ENCODE results near the gene GPR158. TPM values are rescaled to one million over a fixed set of nuclear protein-coding genes. Genes with fewer than 3 reads are reported as not detected.
A peak's percentile ranks its signal among the peaks of the same experiment; 100 is the strongest.

The GPR158 gene
- total and polyA plus RNA-seq, 4 experiments from 2014 or later, result not detected

- no peaks in the 10 kb centered on the region for H3K4me1 ChIP-seq (ENCODE audit: insufficient read depth, low read length)
- ChIA-PET CTCF (ENCODE audit: partially characterized antibody) (no interaction called here), POLR2A (ENCODE audit: partially characterized antibody) (no interaction called here)
- Mint-ChIP-seq H3K27ac (no peak overlapping the region), H3K4me3 (no peak overlapping the region), H3K27me3 (peaks cover 0 to 5% of the 10 kb centered on the region in 2 donors), H3K4me1 (peaks cover 0 to 2% (median 0%) of the 10 kb centered on the region in 4 donors), H3K9me3 (peaks cover 0 to 5% (median 1%) of the 10 kb centered on the region in 8 donors), H3K36me3 (no peaks in the 10 kb centered on the region)
- no peaks in the 10 kb centered on the region for H3K9me3 ChIP-seq (ENCODE audit: control insufficient read depth in 1 of 2, low read length in 2 of 2)
- H3K4me3 ChIP-seq (ENCODE audit: low read length in 2 of 2), result no peak overlapping the region
- H3K36me3 ChIP-seq (ENCODE audit: insufficient read depth, low read length), result no peaks in the 10 kb centered on the region
- DNase-seq, result no peak
- intact Hi-C loops (cut with micrococcal nuclease), result no loop called here
- no peak overlapping the region for H3K27ac ChIP-seq (ENCODE audit: low read depth, low read length)
- no peaks in the 10 kb centered on the region for H3K27me3 ChIP-seq (ENCODE audit: insufficient read depth, low read length)
These were observed 32.1 kb downstream of the GPR158 start for GRCh38 chr10:25206693-25207414.

- H3K4me3 ChIP-seq (ENCODE audit: low read length in 2 of 2), result no peak overlapping the region
- Mint-ChIP-seq H3K4me3 (no peak overlapping the region), H3K36me3 (no peaks in the 10 kb centered on the region), H3K9me3 (peaks cover 0 to 7% (median 0%) of the 10 kb centered on the region in 8 donors), H3K27me3 (peaks cover 0 to 5% of the 10 kb centered on the region in 2 donors), H3K4me1 (peaks cover 0 to 2% (median 0%) of the 10 kb centered on the region in 4 donors), H3K27ac (no peak overlapping the region)
- intact Hi-C loops (cut with micrococcal nuclease), result no loop called here
- H3K36me3 ChIP-seq (ENCODE audit: insufficient read depth, low read length), result no peaks in the 10 kb centered on the region
- DNase-seq, result no peak
- no peaks in the 10 kb centered on the region for H3K4me1 ChIP-seq (ENCODE audit: insufficient read depth, low read length)
- H3K9me3 ChIP-seq (ENCODE audit: control insufficient read depth in 1 of 2, low read length in 2 of 2), result no peaks in the 10 kb centered on the region
- no peaks in the 10 kb centered on the region for H3K27me3 ChIP-seq (ENCODE audit: insufficient read depth, low read length)
- POLR2A ChIA-PET (ENCODE audit: partially characterized antibody), result no interaction called here
- H3K27ac ChIP-seq (ENCODE audit: low read depth, low read length), result no peak overlapping the region
- CTCF ChIA-PET (ENCODE audit: partially characterized antibody), result no interaction called here
These were observed 34.8 kb downstream of the GPR158 start for GRCh38 chr10:25209618-25210017.

GRCh38 chr10:25210265-25210664 is 35.5 kb downstream of the GPR158 start:
- Histone ChIP-seq H3K4me1 (ENCODE audit: insufficient read depth, low read length) (no peaks in the 10 kb centered on the region), H3K27ac (ENCODE audit: low read depth, low read length) (no peak overlapping the region), H3K36me3 (ENCODE audit: insufficient read depth, low read length) (no peaks in the 10 kb centered on the region), H3K9me3 (ENCODE audit: control insufficient read depth in 1 of 2, low read length in 2 of 2) (no peaks in the 10 kb centered on the region), H3K27me3 (ENCODE audit: insufficient read depth, low read length) (no peaks in the 10 kb centered on the region), H3K4me3 (ENCODE audit: low read length in 2 of 2) (no peak overlapping the region)
- DNase-seq, result no peak
- no peaks in the 10 kb centered on the region for H3K36me3 Mint-ChIP-seq
- no peak overlapping the region for H3K4me3 Mint-ChIP-seq
- H3K4me1 Mint-ChIP-seq, result peaks cover 0 to 2% (median 0%) of the 10 kb centered on the region in 4 donors
- POLR2A ChIA-PET (ENCODE audit: partially characterized antibody), result no interaction called here
- peaks cover 0 to 5% of the 10 kb centered on the region in 2 donors for H3K27me3 Mint-ChIP-seq
- intact Hi-C loops (cut with micrococcal nuclease), result no loop called here
- CTCF ChIA-PET (ENCODE audit: partially characterized antibody), result no interaction called here
- H3K27ac Mint-ChIP-seq, result no peak overlapping the region
- H3K9me3 Mint-ChIP-seq, result peaks cover 0 to 7% (median 0%) of the 10 kb centered on the region in 8 donors

- no peaks in the 10 kb centered on the region for H3K36me3 ChIP-seq (ENCODE audit: insufficient read depth, low read length)
- ChIA-PET POLR2A (ENCODE audit: partially characterized antibody) (no interaction called here), CTCF (ENCODE audit: partially characterized antibody) (no interaction called here)
- Mint-ChIP-seq H3K9me3 (peaks cover 0 to 1% (median 0%) of the 10 kb centered on the region in 8 donors), H3K36me3 (no peaks in the 10 kb centered on the region), H3K27me3 (peaks cover 0 to 2% of the 10 kb centered on the region in 2 donors), H3K27ac (no peak overlapping the region), H3K4me3 (no peak overlapping the region), H3K4me1 (no peaks in the 10 kb centered on the region)
- H3K27me3 ChIP-seq (ENCODE audit: insufficient read depth, low read length), result no peaks in the 10 kb centered on the region
- H3K9me3 ChIP-seq (ENCODE audit: control insufficient read depth in 1 of 2, low read length in 2 of 2), result no peaks in the 10 kb centered on the region
- H3K27ac ChIP-seq (ENCODE audit: low read depth, low read length), result no peak overlapping the region
- H3K4me1 ChIP-seq (ENCODE audit: insufficient read depth, low read length), result no peaks in the 10 kb centered on the region
- intact Hi-C loops (cut with micrococcal nuclease), result no loop called here
- DNase-seq, result no peak
- H3K4me3 ChIP-seq (ENCODE audit: low read length in 2 of 2), result no peak overlapping the region
These were observed 45.4 kb downstream of the GPR158 start for GRCh38 chr10:25220156-25220555.

- Histone ChIP-seq H3K36me3 (ENCODE audit: insufficient read depth, low read length) (no peaks in the 10 kb centered on the region), H3K4me3 (ENCODE audit: low read length in 2 of 2) (no peak overlapping the region), H3K27ac (ENCODE audit: low read depth, low read length) (no peak overlapping the region), H3K4me1 (ENCODE audit: insufficient read depth, low read length) (no peaks in the 10 kb centered on the region), H3K9me3 (ENCODE audit: control insufficient read depth in 1 of 2, low read length in 2 of 2) (no peaks in the 10 kb centered on the region), H3K27me3 (ENCODE audit: insufficient read depth, low read length) (no peaks in the 10 kb centered on the region)
- DNase-seq, result no peak
- Mint-ChIP-seq H3K9me3 (no peaks in the 10 kb centered on the region), H3K27me3 (no peaks in the 10 kb centered on the region), H3K27ac (no peak overlapping the region), H3K4me3 (no peak overlapping the region), H3K36me3 (no peaks in the 10 kb centered on the region), H3K4me1 (no peaks in the 10 kb centered on the region)
- intact Hi-C loops (cut with micrococcal nuclease), result no loop called here
- ChIA-PET CTCF (ENCODE audit: partially characterized antibody) (no interaction called here), POLR2A (ENCODE audit: partially characterized antibody) (no interaction called here)
These were observed 47.4 kb downstream of the GPR158 start for GRCh38 chr10:25222085-25222660.

GRCh38 chr10:25226775-25227682 is 52.2 kb downstream of the GPR158 start:
- ChIA-PET POLR2A (ENCODE audit: partially characterized antibody) (interaction anchor here (0.9 kb wide), 1 partner anchor 584 kb away, joined by 3 read pairs; no protein-coding TSS in a partner anchor), CTCF (ENCODE audit: partially characterized antibody) (interaction anchor here (1.3 kb wide), 1 partner anchor 584 kb away, joined by 3 read pairs; no protein-coding TSS in a partner anchor)
- Histone ChIP-seq H3K4me1 (ENCODE audit: insufficient read depth, low read length) (no peaks in the 10 kb centered on the region), H3K36me3 (ENCODE audit: insufficient read depth, low read length) (no peaks in the 10 kb centered on the region), H3K27ac (ENCODE audit: low read depth, low read length) (no peak overlapping the region), H3K9me3 (ENCODE audit: control insufficient read depth in 1 of 2, low read length in 2 of 2) (no peaks in the 10 kb centered on the region), H3K4me3 (ENCODE audit: low read length in 2 of 2) (no peak overlapping the region), H3K27me3 (ENCODE audit: insufficient read depth, low read length) (no peaks in the 10 kb centered on the region)
- Mint-ChIP-seq H3K9me3 (no peaks in the 10 kb centered on the region), H3K4me1 (no peaks in the 10 kb centered on the region), H3K27me3 (no peaks in the 10 kb centered on the region), H3K27ac (no peak overlapping the region), H3K36me3 (no peaks in the 10 kb centered on the region), H3K4me3 (no peak overlapping the region)
- intact Hi-C loops (cut with micrococcal nuclease), result no loop called here
- peak in 1 of 5 donors; percentile 6 for DNase-seq

- ChIA-PET POLR2A (ENCODE audit: partially characterized antibody) (no interaction called here), CTCF (ENCODE audit: partially characterized antibody) (no interaction called here)
- Mint-ChIP-seq H3K4me3 (no peak overlapping the region), H3K9me3 (peaks cover 0 to 2% (median 0%) of the 10 kb centered on the region in 8 donors), H3K36me3 (no peaks in the 10 kb centered on the region), H3K27me3 (peaks cover 0 to 3% of the 10 kb centered on the region in 2 donors), H3K27ac (no peak overlapping the region), H3K4me1 (no peaks in the 10 kb centered on the region)
- DNase-seq, result no peak
- no peaks in the 10 kb centered on the region for H3K27me3 ChIP-seq (ENCODE audit: insufficient read depth, low read length)
- no peak overlapping the region for H3K4me3 ChIP-seq (ENCODE audit: low read length in 2 of 2)
- intact Hi-C loops (cut with micrococcal nuclease), result no loop called here
- H3K36me3 ChIP-seq (ENCODE audit: insufficient read depth, low read length), result no peaks in the 10 kb centered on the region
- H3K27ac ChIP-seq (ENCODE audit: low read depth, low read length), result no peak overlapping the region
- no peaks in the 10 kb centered on the region for H3K9me3 ChIP-seq (ENCODE audit: control insufficient read depth in 1 of 2, low read length in 2 of 2)
- no peaks in the 10 kb centered on the region for H3K4me1 ChIP-seq (ENCODE audit: insufficient read depth, low read length)
These were observed 57.0 kb downstream of the GPR158 start for GRCh38 chr10:25231751-25232150.

Data from CD4-positive, alpha-beta memory T cell (primary cell).